GM18867 (cell line): ENCODE data around the gene CASP10.

ENCODE experiments used
- ATAC-seq: cut with Tn5 transposase; IDR thresholded peaks from one replicate; pipeline ENCODE4 v1.9.1; 2021; ENCODE audit warnings: mild to moderate bottlenecking, moderate library complexity; ENCODE audit not compliant: unreplicated experiment

Gene CASP10

DNA sequence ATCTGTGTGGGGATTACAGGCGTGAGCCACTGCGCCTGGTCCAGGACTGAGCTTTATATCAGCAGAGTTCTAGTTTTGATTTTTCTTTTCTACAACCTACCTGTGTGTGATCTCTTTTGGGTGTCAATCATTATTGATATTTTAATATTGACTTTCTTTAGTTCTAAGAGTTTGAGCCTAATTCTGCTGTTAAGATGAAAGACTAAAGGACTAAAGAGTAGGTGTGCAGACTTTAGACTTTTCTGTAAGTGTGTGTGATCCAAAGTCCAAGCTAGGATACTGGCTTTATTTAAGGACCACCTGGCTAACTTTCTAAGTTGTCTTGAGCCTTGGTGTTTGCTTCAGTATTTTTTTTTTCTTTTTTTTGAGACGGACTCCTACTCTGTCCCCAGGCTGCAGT lies 12.4 kb downstream of the CASP10 start:
- ATAC-seq = no peak

DNA sequence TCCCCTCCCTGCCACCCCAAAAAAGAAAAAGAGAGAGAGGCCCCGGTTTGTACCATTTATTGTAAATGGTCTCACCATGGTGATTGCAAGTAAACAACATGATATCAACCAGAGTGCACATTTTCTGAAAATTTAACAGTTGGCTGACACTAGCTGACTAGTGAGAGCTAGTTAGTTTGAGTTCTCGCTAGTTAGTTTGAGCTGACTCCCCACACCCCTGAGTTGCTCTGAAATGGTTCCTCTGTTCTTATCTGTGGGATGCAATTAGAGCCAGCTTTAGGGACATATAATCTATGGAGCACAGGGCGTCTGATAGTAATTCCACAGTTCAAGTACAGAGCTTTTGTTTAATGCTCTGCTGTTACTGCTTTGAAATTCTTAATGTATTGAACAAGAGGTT lies 13.1 kb downstream of the CASP10 start:
- no peak for ATAC-seq

DNA sequence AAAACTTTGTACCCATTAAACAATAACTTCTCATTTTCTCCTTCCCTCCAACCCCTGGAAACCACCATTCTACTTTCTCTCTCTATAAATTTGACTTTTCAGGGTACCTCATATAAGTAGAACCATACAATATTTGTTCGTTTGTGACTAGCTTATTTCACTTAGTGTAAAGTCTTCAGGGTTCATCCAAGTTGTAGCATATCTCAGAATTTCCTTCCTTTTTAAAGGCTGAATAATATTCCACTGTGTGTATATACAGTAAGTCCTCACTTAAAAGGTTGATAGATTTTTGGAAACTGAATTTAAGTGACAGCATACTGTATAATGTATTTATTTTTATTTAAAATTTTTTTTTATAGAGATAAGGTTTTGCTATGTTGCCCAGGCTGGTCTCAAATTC lies 13.9 kb downstream of the CASP10 start:
- ATAC-seq = no peak

DNA sequence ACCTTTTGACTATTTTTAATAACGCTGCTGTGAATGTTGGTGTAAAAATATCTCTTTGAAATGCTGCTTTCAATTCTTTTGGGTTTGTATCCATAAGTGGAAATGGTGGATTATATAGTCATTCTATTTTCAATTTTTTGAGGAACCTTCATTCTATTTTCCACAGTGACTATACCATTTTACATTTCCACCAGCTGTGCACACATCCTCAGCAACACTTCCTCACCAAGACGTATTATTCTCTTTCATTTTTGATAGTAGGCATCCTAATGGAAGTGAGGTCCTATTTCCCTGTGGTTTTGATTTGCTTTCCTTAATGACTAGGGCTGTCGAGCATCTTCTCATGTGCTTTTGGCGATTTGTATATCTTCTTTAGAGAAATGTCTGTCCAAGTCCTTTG lies 14.8 kb downstream of the CASP10 start:
- no peak for ATAC-seq

DNA sequence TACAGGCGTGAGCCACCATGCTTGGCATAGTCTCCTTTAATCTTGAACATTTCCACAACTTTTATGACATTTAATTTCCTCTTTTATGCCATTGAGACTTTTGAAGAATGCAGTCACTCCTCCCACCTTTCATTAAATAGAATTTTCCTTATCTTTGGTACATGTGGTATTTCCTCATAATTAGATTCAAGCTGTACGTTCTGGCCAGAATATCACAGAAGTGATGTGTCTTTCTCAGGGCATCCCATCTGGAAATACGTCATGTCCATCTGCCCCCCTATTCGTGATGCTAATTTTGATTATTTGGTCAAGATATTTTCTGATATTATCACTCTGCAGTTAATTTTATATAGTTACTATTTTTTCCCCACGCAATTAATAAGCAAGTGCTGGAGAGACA lies 16.9 kb downstream of the CASP10 start:
- no peak for ATAC-seq

DNA sequence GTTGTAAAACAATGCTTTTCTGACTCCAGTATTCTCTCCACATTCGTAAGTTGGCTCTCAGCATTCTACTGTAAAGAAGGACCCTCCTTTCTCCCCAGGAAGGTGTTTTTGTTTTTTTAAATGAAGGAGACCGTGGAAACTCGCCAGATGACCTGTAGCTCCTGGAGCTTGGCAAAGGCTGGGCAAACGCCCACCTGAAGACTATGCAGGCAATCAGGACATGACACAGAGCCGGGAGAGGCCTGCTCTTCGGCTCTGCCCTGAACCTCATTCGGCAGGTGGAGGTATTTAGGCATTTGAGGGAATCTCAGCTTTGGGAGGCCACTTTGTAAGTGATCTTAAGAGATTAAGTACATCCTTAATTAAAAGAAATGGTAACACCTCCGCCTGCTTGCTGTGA lies 17.4 kb downstream of the CASP10 start:
- ATAC-seq = no peak

DNA sequence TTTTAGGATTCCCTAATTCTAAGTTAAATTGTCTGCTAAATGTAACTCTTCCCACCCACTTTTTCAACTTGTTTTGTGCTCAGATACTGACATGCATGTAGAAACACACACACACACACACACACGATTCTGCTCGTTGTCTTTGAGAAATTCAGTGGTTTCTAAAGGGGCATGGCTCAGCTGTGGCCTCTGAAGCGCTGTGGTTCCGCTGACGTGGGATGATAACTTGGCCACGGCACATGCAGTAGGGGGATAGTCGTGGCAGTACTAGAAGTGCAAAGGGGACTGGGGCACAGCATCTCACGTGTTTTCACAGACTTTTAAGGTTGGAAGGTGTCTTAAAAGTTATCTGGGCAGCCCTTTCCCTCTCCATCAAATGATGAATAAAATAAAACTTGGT lies 18.4 kb downstream of the CASP10 start:
- ATAC-seq = no peak

DNA sequence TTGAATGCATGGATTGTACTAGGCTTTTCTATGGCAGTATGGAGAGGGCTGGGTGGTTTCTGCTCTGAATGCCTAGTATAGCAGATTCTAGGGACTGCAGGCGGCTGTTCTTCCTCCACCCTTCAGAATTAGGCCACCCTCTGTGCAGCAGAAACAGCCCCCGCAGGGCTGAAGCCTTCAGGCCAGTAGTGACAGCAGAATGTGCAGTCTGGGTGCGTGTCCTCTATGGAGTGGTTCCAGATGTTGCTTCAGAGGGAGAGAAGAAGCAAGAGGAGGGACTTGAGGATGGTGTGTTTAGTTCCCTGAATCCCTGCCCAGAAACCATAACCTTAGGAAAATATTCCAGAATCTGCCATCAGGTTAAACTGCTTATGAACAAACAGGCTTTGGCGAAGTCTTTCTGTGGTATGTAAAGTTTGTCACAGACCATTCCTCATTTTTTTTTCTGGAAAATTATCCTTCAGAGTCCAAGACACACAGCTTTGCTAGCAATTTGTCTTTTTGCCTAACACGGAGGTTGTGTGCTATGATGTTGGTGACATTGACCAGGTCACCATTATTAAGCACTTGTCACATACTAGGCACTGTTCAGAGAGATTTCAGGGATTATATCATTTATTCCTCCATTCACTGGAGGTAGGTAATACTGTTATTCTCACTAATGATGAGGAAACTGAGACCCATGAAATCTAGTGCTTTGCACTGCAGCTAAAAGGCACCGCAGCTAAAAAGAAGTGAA lies 21.1 kb downstream of the CASP10 start:
- no peak for ATAC-seq

DNA sequence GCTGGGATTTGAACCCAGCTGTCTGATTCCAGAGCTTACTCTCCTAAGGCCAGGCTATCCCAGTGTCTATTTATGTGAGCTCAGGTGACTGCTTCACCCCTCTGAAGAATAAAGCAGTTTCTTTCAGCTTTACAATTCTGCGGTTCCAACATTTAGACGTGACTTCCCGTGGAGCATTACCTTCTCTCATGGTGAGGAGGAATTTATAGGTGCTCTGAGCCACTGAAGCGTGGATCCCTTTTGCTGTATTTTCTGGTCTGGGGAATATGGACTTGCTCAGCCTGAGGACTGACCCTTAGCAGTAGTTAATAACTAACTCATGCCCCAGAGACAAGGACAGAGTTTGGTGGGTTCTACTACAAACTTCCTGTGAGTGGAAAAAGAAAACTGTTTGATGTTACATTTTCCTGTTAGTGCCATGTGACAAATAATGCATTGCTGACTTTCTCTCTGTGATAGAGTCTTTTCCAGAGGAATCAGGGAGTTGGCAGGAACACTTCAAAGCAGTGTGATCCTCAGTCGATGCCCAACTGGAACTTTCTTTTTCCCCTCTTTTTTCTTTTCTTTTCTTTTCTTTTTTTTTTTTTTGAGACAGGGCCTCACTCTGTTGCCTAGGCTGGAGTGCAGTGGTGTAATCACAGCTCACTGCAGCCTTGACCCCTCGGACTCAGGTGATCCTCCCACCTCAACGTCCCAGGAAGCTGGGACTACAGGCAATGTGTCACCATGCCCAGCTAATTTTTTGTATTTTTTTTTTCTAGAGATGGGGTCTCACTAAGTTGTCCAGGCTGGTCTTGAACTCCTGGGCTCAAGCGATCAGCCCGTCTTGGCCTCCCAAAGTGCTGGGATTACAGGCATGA lies 21.9 kb downstream of the CASP10 start:
- no peak for ATAC-seq

DNA sequence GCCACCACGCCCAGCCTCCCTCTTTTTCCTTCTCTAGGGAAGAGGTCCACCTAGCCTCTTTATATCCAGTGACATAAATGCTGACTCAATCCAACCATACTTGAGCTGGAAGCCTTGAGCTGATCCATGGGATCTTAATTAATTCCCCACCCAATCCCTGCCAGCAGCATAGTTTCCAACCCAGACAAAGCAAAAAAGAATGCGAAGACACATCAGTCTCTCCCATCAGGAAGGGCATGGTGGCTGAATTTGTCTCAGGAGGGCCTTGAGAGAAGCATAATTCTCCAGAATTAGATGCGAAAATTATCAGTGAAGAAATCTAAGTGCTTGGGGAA lies 22.5 kb downstream of the CASP10 start:
- no peak for ATAC-seq

DNA sequence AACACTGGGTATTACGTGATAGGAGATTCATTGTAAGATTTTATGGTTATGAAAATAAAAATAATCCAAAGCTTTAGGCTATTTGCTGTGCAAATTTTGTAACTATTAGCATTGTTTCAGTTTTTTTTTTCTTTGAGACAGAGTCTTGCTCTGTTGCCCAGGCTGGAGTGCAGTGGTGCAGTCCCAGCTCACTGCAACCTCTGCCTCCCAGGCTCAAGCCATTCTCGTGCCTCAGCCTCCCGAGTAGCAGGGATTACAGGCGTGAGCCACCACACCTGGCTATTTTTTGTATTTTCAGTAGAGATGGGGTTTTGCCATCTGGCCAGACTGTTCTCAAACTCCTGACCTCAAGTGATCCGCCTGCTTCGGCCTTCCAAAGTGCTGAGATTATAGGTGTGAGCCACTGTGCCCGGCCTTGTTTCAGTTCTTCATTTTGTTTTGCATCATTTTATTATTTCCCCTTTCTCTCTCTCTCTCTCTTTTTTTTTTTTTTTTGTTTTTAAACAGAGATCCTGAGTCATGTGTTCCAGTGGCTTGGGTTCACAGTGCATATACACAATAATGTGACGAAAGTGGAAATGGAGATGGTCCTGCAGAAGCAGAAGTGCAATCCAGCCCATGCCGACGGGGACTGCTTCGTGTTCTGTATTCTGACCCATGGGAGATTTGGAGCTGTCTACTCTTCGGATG lies 25.8 kb downstream of the CASP10 start:
- ATAC-seq = peak; percentile 87

DNA sequence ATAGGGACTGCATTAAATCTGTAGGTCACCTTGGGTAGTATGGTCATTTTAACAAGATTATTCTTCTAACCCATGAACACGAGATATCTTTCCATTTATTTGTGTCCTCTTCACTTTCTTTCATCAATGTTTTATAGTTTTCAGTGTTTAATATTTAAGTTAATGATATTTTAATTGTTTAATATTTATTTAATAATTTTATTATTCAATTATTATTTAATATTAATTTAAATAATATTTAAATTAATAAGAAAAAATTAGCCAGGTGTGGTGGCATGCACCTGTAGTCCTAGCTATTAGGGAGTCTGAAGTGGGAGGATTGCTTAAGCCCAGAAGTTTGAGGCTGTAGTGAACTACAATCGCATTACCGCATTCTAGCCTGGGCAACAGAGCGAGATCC lies 33.0 kb downstream of the CASP10 start:
- no peak for ATAC-seq

DNA sequence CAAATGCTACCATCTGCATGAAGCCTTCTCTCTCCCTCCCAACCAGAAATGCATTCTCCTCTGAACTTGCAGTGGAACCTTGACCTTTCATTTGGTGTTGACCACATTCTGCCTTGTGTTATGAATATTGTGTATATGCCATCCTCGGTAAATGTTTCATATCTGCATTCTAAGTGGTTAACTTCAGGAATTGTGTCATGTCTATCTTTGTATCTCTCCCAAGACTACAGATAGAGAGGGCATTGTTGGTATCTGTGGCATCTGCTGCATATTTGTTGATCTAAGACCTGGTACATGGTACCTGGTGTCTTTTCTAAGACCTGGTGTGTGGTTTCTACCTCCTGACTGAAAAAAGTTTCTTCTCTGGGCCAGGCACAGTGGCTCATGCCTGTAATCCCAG lies 34.0 kb downstream of the CASP10 start:
- ATAC-seq = no peak

DNA sequence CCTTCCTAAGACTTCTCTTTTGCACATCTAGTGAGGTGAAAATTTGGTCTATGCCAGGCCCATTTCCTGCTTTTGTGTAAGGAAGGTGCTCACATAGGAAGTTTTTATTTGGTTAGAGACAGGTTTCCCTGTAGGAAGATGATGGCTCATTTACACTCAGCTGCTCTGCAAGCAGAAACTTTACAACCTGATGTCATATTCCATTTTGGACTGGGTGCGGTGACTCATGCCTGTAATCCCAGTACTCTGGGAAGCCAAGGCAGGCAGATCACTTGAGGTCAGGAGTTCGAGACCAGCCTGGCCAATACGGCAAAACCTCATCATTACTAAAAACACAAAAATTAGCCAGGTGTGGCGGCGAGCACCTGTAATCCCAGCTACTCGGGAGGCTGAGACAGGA lies 35.8 kb downstream of the CASP10 start:
- no peak for ATAC-seq

DNA sequence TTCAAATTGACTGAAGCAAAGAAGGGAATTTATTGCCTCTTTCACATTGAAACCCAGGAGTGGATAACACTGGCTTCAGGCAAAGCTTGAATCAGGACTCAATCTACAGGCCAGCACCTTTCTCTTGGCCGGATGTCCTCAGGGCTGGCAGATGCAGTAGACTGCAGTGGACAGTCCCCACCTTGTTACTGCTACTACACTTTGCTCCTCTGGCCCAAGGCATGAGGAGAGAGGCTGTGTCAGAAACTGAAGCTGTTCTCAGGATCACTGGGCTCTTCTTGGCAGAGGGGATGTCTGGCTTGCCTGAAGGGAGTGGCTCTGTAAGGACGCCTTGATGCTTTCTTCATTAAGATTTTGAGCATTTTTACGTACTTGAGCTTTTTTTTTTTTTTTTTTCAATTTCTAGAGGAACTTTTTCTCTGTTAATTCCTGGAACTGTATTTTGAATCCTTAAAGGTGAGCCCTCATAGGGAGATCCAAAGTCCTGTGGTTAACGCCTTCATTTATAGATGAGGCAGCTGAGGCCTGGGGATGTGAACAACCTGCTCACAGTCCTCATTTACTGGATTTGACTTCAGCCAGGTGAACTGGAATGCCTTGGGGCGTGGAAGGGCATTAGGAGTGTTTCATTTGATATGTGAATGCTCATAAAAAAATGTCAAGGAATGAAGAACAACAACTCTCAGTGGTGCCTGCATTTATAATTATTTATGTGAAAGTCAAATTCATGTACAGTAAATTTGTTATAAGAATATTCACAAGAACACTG lies 36.6 kb downstream of the CASP10 start:
- ATAC-seq = no peak

DNA sequence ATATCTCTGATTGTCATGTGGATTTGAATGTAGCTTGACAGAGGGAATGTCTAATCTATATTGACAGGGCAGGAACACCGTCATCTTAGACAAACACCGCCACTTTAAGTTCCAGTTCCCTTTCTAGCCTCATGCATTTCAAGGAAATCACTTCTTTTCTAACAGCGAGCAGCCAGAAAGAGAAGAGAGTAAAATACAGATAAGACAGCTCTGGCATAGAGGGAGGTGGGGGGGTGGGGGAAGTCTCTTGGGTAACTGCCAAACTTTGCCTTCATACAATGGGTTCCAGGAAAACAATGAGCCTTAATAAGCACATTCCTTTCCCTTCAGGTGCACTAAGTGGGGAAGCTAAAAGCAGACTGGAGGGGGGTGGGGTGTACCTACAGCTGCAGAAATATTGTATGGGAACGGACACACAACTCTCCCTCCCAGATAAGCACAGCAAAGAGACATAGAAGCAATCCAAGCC lies 37.2 kb downstream of the CASP10 start:
- no peak for ATAC-seq

DNA sequence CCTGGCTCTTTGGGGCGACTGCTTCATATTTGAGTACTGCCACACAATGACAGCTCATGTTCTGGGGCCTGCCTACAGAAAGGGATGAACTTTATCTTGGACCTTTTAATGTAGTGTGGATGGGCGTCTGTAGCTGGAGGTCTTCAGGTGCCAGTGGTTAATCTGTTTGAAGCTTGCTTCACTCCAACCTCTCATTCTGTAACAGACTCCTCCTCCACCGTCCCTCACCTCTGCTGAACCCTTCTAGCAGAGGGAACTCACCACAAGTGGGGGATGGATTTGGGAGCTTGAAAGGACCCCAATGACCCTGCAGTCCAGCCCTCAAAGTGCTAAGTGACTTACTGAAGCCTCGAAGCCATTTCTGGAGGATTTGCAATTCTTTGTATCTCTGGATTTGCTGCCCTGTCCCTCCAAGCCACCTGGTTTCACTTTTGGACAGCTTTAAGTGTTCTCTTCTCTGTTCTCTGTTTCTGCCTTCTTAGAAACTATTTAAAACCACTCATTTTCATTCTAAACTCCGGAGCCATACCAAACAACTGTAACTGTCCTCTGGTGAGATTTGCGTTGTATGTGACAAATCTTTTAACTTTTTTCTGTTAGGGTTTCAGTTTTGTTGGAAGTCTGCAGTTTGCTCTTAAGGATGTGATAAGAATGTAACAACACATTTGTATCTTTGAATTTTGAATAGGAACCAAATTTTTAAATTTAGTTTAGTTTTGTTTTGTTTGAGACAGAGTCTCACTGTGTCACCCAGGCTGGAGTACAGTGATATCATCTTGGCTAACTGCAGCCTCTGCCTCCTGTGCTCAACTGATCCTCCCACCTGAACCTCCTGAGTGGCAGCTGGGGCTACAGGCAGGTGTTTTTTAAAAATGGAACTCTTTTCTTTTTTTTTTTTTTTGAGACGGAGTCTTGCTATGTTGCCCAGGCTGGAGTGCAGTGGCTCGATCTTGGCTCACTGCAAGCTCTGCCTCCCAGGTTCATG lies 40.4 kb downstream of the CASP10 start:
- peak; percentile 94 for ATAC-seq

DNA sequence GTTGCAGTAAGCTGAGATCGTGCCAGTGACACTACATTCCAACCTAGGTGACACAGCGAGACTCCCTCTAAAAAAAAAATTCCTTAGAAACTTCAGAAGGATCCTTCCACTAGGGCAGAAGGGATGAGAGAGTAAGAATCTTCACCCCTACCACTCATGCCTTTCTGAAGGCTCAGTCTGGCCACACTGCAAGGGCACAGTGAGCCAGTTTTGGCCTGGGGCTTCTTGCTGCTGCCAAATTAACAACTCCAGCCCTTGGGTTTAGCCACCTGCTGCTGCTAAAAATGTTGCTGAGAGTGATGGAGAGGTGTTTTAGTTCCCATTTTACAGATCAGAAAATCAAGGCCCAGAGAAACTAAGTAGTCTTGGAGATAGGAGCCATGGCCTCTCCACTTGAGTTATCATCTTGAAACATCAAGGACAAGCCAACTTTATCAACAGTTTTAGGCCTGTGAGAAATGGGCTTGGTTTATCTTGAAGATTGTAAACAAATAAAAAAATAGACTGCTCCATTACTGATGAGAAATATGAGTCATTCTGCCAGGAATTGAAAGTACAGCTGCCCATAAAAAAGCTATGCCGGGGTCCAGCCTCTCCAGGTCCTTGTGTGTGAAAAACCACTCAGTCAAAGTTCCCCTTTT lies 45.5 kb downstream of the CASP10 start:
- ATAC-seq = no peak

DNA sequence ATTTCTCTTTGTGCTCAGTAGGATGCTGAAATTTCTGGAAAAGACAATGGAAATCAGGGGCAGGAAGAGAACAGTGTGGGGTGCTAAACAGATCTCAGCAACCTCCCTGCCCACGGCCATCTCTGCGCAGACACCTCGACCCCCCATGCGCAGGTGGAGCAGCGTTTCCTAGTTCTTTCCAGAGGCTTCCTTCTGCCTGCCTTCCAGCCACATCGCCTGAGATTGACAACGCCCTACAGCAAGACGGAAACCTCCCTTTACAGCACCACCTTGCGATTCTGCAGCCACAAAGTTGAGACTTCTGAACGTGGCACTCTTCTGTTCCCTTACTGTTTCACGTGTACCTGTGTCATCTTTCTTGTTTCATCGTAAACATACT lies 46.0 kb downstream of the CASP10 start:
- no peak for ATAC-seq
